IPS DF 6.9 (cell line): Measurements from ENCODE around the gene FAM20C.

Experiments
- DNase-seq: peaks from one replicate; pipeline ENCODE4 v3.0.0-alpha.2; 2013; ENCODE audit warnings: low read depth, low spot score
- H3K27ac ChIP-seq: one replicate; pipeline ENCODE4 v1.5.1; 2013; ENCODE audit warnings: low read length, control low read depth
- H3K27me3 ChIP-seq: 2 replicates; pipeline ENCODE4 v1.6.1; 2013; ENCODE audit warnings: mild to moderate bottlenecking, low read length; ENCODE audit not compliant: control insufficient read depth, insufficient read depth
- H3K36me3 ChIP-seq: 2 replicates; pipeline ENCODE4 v1.6.1; 2013; ENCODE audit warnings: low read length; ENCODE audit not compliant: control insufficient read depth, insufficient read depth
- H3K4me1 ChIP-seq: 2 replicates; pipeline ENCODE4 v1.6.1; 2013; ENCODE audit warnings: low read length; ENCODE audit not compliant: control insufficient read depth, insufficient read depth
- H3K4me3 ChIP-seq: 2 replicates; pipeline ENCODE4 v1.5.1; 2013; ENCODE audit warnings: mild to moderate bottlenecking, low read length
- H3K9me3 ChIP-seq: 2 replicates; pipeline ENCODE4 v1.6.1; 2013; ENCODE audit warnings: low read length, inconsistent platforms; ENCODE audit not compliant: control insufficient read depth, insufficient read depth
- WGBS: extraction: QIAGEN DNeasy Blood & Tissue Kit; methylation state at CpG from one replicate; pipeline ENCODE4 v1.1.7; 2013; ENCODE audit warnings: mixed read lengths, missing lambda C conversion rate; ENCODE audit not compliant: insufficient read length, insufficient coverage; 5-methylcytosine and 5-hydroxymethylcytosine counted together

The FAM20C gene

GRCh38 chr7:191981-192649 lies at the start of gene FAM20C:
Gene FAM20C (plus strand): TSS chr7:192571. CDS start chr7:193200, 629 bp downstream.
- DNase-seq, result no peak
- H3K4me3 ChIP-seq, result peak within 1 kb of the TSS; percentile 78

GRCh38 chr7:143145-143751 lies 49.1 kb upstream of the FAM20C start:
- H3K9me3 ChIP-seq, result no peaks in the 10 kb centered on the region
- no peaks in the 10 kb centered on the region for H3K27me3 ChIP-seq
- no peak for DNase-seq
- peaks cover 4% of the 10 kb centered on the region; the same call in 1 of the 2 replicates for H3K4me1 ChIP-seq
- no peak overlapping the region for H3K27ac ChIP-seq
- no peaks in the 10 kb centered on the region for H3K36me3 ChIP-seq
- no CpG with 5 or more reads among the region's 22 CpGs for WGBS
- no peak overlapping the region for H3K4me3 ChIP-seq

More at GRCh38 chr7:191981-192649, at the start of gene FAM20C:
- H3K27me3 ChIP-seq, result no peaks in the 10 kb centered on the region
- no peak within 1 kb of the TSS for H3K27ac ChIP-seq
- no peaks in the 10 kb centered on the region for H3K9me3 ChIP-seq
- WGBS, result no CpG with 5 or more reads among the region's 89 CpGs
- peaks cover 16% of the 10 kb centered on the region for H3K36me3 ChIP-seq
- peaks cover 11% of the 10 kb centered on the region for H3K4me1 ChIP-seq

GRCh38 chr7:143811-144453 lies 48.4 kb upstream of the FAM20C start:
- H3K4me1 ChIP-seq, result peaks cover 4% of the 10 kb centered on the region; the same call in 1 of the 2 replicates
- no peaks in the 10 kb centered on the region for H3K27me3 ChIP-seq
- H3K9me3 ChIP-seq, result no peaks in the 10 kb centered on the region
- no peak for DNase-seq
- H3K36me3 ChIP-seq, result no peaks in the 10 kb centered on the region
- no CpG with 5 or more reads among the region's 12 CpGs for WGBS
- no peak overlapping the region for H3K27ac ChIP-seq
- no peak overlapping the region for H3K4me3 ChIP-seq

- H3K4me3 ChIP-seq, result no peak overlapping the region
- WGBS, result no CpG with 5 or more reads among the region's 15 CpGs
- H3K27me3 ChIP-seq, result no peaks in the 10 kb centered on the region
- H3K4me1 ChIP-seq, result peaks cover under 1% of the 10 kb centered on the region; the same call in 1 of the 2 replicates
- no peaks in the 10 kb centered on the region for H3K36me3 ChIP-seq
- H3K9me3 ChIP-seq, result no peaks in the 10 kb centered on the region
- no peak overlapping the region for H3K27ac ChIP-seq
- no peak for DNase-seq
These were observed 47.9 kb upstream of the FAM20C start for GRCh38 chr7:144454-144826.

- Histone ChIP-seq H3K36me3 (no peaks in the 10 kb centered on the region), H3K4me3 (no peak overlapping the region), H3K27me3 (no peaks in the 10 kb centered on the region), H3K4me1 (peaks cover 5% of the 10 kb centered on the region; the same call in 1 of the 2 replicates), H3K27ac (no peak overlapping the region), H3K9me3 (no peaks in the 10 kb centered on the region)
- no peak for DNase-seq
- WGBS, result no CpG with 5 or more reads among the region's 4 CpGs
These were observed 46.5 kb upstream of the FAM20C start for GRCh38 chr7:145863-146262.

GRCh38 chr7:148543-148931 lies 43.8 kb upstream of the FAM20C start:
- Histone ChIP-seq H3K36me3 (no peaks in the 10 kb centered on the region), H3K27ac (no peak overlapping the region), H3K9me3 (no peaks in the 10 kb centered on the region), H3K4me1 (peaks cover 5% of the 10 kb centered on the region; the same call in 1 of the 2 replicates), H3K4me3 (no peak overlapping the region; the same call in 1 of the 2 replicates), H3K27me3 (no peaks in the 10 kb centered on the region)
- no CpG with 5 or more reads among the region's 5 CpGs for WGBS
- DNase-seq, result no peak

- Histone ChIP-seq H3K9me3 (no peaks in the 10 kb centered on the region), H3K27ac (no peak overlapping the region), H3K4me1 (peaks cover 5% of the 10 kb centered on the region; the same call in 1 of the 2 replicates), H3K4me3 (peak overlapping the region; percentile 45; the same call in 1 of the 2 replicates), H3K27me3 (no peaks in the 10 kb centered on the region), H3K36me3 (no peaks in the 10 kb centered on the region)
- no CpG with 5 or more reads among the region's 74 CpGs for WGBS
- peak; percentile 82 for DNase-seq
These were observed 43.2 kb upstream of the FAM20C start for GRCh38 chr7:148932-149790.

GRCh38 chr7:149791-150636 lies 42.4 kb upstream of the FAM20C start:
- Histone ChIP-seq H3K36me3 (no peaks in the 10 kb centered on the region), H3K27ac (no peak overlapping the region), H3K9me3 (no peaks in the 10 kb centered on the region), H3K4me3 (peak overlapping the region; percentile 5; the same call in 1 of the 2 replicates), H3K27me3 (no peaks in the 10 kb centered on the region), H3K4me1 (peaks cover 5% of the 10 kb centered on the region; the same call in 1 of the 2 replicates)
- WGBS, result no CpG with 5 or more reads among the region's 41 CpGs
- DNase-seq, result no peak

- no CpG with 5 or more reads among the region's 13 CpGs for WGBS
These were observed 41.6 kb upstream of the FAM20C start for GRCh38 chr7:150811-151221.

More at GRCh38 chr7:150811-151221, 41.6 kb upstream of the FAM20C start:
- Histone ChIP-seq H3K27me3 (no peaks in the 10 kb centered on the region), H3K36me3 (no peaks in the 10 kb centered on the region), H3K27ac (no peak overlapping the region), H3K4me3 (no peak overlapping the region), H3K4me1 (peaks cover 5% of the 10 kb centered on the region; the same call in 1 of the 2 replicates), H3K9me3 (no peaks in the 10 kb centered on the region)
- no peak for DNase-seq
